RWPE1 (cell line): ENCODE data around the gene AGAP1.

ENCODE experiments used
- CTCF ChIA-PET: fragments of 350-600 bp; sonication (Branson Sonifier 250); formaldehyde crosslinking; extraction: SDS; loops from one replicate; lab custom pipeline; 2021; lab: Yijun Ruan, JAX
- POLR2A ChIA-PET: fragments of 400-600 bp; formaldehyde crosslinking; extraction: SDS; loops from one replicate; lab custom pipeline; 2020; ENCODE audit warnings: antibody characterized with exemption; ENCODE audit not compliant: low non-redundant PET; lab: Yijun Ruan, JAX
- DNase-seq: peaks from one replicate; pipeline ENCODE4 v3.0.0; 2012; ENCODE audit warnings: low spot score
- H3K27ac ChIP-seq: fragments of 450-650 bp; 2 replicates; pipeline ENCODE4 v1.5.1; 2017
- CTCF ChIP-seq: fragments of 450-650 bp; conservative IDR thresholded peaks from 2 replicates; pipeline ENCODE4 v1.5.1; 2017; ENCODE audit warnings: low read depth, mild to moderate bottlenecking

AGAP1 gene

GRCh38 chr2:235850771-235851551 lies 357.1 kb downstream of the AGAP1 start:
- H3K27ac ChIP-seq = no peak overlapping the region
- CTCF ChIA-PET = no interaction called here
- TF ChIP-seq CTCF = no peak
- DNase-seq = no peak
- POLR2A ChIA-PET = no interaction called here

GRCh38 chr2:235851828-235852525 lies 358.1 kb downstream of the AGAP1 start:
- H3K27ac ChIP-seq = no peak overlapping the region
- ChIA-PET POLR2A (no interaction called here), CTCF (no interaction called here)
- no peak for DNase-seq
- no peak for TF ChIP-seq CTCF

- ChIA-PET POLR2A (no interaction called here), CTCF (no interaction called here)
- no peak overlapping the region for H3K27ac ChIP-seq
- DNase-seq = no peak
- no peak for TF ChIP-seq CTCF
These were observed 358.7 kb downstream of the AGAP1 start for GRCh38 chr2:235852526-235852920.

- POLR2A ChIA-PET = no interaction called here
- no peak for TF ChIP-seq CTCF
- CTCF ChIA-PET = interaction anchor here (0.7 to 1.0 kb wide), 2 partner anchors 22 to 1673 kb away, joined by 3 to 4 read pairs; no protein-coding TSS in a partner anchor
- no peak overlapping the region for H3K27ac ChIP-seq
- DNase-seq = no peak
These were observed 360.4 kb downstream of the AGAP1 start for GRCh38 chr2:235854276-235854675.

- no peak for TF ChIP-seq CTCF
- POLR2A ChIA-PET = no interaction called here
- CTCF ChIA-PET = interaction anchor here (0.6 kb wide), 1 partner anchor 1760 kb away, joined by 3 read pairs; no protein-coding TSS in a partner anchor
- no peak for DNase-seq
- H3K27ac ChIP-seq = no peak overlapping the region
These were observed 361.2 kb downstream of the AGAP1 start for GRCh38 chr2:235855011-235855410.

- ChIA-PET POLR2A (no interaction called here), CTCF (no interaction called here)
- no peak for DNase-seq
- no peak for TF ChIP-seq CTCF
- H3K27ac ChIP-seq = no peak overlapping the region
These were observed 362.5 kb downstream of the AGAP1 start for GRCh38 chr2:235856151-235856854.
